WTC11 (cell line): Measurements from ENCODE around the gene ZNG1B.

Experiments
- AFF4 ChIP-seq: sonication (generic); formaldehyde crosslinking; IDR thresholded peaks from 2 replicates; pipeline ENCODE4 v1.8.1; 2023; ENCODE audit warnings: mild to moderate bottlenecking, missing genetic modification reagents, borderline replicate concordance
- ATF3 ChIP-seq: sonication (generic); formaldehyde crosslinking; conservative IDR thresholded peaks from 2 replicates; pipeline ENCODE4 v1.8.1; 2022; ENCODE audit warnings: mild to moderate bottlenecking, missing genetic modification reagents
- SP1 ChIP-seq: sonication (generic); formaldehyde crosslinking; conservative IDR thresholded peaks from 2 replicates; pipeline ENCODE4 v1.8.1; 2022; ENCODE audit warnings: missing genetic modification reagents
- TEAD4 ChIP-seq: sonication (generic); formaldehyde crosslinking; IDR thresholded peaks from 2 replicates; pipeline ENCODE4 v1.8.0; 2022; ENCODE audit warnings: mild to moderate bottlenecking, missing genetic modification reagents
- ZNF263 ChIP-seq: sonication (generic); formaldehyde crosslinking; IDR thresholded peaks from 2 replicates; pipeline ENCODE4 v1.8.1; 2022; ENCODE audit warnings: low read depth, mild to moderate bottlenecking, moderate library complexity, missing genetic modification reagents
- TF ChIP-seq, protein P1 (sequence below): fragments of 200-600 bp; IDR thresholded peaks from 2 replicates; pipeline ENCODE4 v1.8.0; 2022; ENCODE audit warnings: antibody characterized with exemption

DNA sequence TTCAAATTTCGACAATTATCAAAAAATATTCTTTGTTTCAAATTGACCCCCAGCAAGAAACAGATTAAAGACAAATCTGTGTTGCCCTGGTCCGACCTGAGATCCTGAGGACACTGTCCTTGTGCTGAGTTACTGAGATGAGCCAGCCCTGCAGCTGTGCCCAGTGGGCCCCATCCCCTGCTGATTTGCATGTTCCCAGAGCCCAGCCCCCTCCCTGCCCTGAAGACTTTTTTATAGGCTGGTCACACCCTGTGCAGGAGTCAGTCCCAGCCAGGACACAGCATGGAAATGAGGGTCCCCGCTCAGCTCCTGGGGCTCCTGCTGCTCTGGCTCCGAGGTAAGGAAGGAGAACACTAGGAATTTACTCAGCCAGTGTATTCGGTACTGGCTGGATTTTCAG is 31.4 kb upstream of the ZNG1B start:
- TF ChIP-seq ZNF263: no peak
- TF ChIP-seq ATF3 (CRISPR knock-in tag): no peak
- TF ChIP-seq SP1: no peak
- TF ChIP-seq, protein P1, sequence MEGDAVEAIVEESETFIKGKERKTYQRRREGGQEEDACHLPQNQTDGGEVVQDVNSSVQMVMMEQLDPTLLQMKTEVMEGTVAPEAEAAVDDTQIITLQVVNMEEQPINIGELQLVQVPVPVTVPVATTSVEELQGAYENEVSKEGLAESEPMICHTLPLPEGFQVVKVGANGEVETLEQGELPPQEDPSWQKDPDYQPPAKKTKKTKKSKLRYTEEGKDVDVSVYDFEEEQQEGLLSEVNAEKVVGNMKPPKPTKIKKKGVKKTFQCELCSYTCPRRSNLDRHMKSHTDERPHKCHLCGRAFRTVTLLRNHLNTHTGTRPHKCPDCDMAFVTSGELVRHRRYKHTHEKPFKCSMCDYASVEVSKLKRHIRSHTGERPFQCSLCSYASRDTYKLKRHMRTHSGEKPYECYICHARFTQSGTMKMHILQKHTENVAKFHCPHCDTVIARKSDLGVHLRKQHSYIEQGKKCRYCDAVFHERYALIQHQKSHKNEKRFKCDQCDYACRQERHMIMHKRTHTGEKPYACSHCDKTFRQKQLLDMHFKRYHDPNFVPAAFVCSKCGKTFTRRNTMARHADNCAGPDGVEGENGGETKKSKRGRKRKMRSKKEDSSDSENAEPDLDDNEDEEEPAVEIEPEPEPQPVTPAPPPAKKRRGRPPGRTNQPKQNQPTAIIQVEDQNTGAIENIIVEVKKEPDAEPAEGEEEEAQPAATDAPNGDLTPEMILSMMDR: no peak
- TF ChIP-seq AFF4 (CRISPR knock-in tag): no peak
- TF ChIP-seq TEAD4 (CRISPR knock-in tag): no peak
